ENCODE measurements around the gene PLSCR3.

The PLSCR3 gene

GRCh38 chr17:7354262-7354843, 40.0 kb downstream of the PLSCR3 start:
- no peaks in the 10 kb centered on the region for H3K27me3 ChIP-seq (ENCODE audit: control insufficient read depth in 1 of 2, insufficient read depth in 1 of 2, low read length in 2 of 2)
- H4K8ac ChIP-seq (ENCODE audit: low read length): peak overlapping the region; percentile 66
- H3K4ac ChIP-seq (ENCODE audit: low read depth in 1 of 2, low read length in 2 of 2): no peak overlapping the region
- no peak overlapping the region for H2BK120ac ChIP-seq (ENCODE audit: low read depth, low read length)
- H2BK12ac ChIP-seq (ENCODE audit: low read length in 2 of 2): peak overlapping the region in 1 of 2 experiments; percentile 31
- H3K23ac ChIP-seq (ENCODE audit: low read length in 2 of 2): no peak overlapping the region
- peaks cover 44% of the 10 kb centered on the region for H3K4me1 ChIP-seq (ENCODE audit: control insufficient read depth, insufficient read depth, low read depth, low read length)
- DNase-seq: peak; percentile 65
- H3K9me3 ChIP-seq (ENCODE audit: control insufficient read depth, low read length): no peaks in the 10 kb centered on the region
- no peak overlapping the region for H4K91ac ChIP-seq (ENCODE audit: low read length)
- H2BK15ac ChIP-seq (ENCODE audit: low read depth, poor library complexity, severe bottlenecking): no peak overlapping the region
- H2AK5ac ChIP-seq (ENCODE audit: low read length, severe bottlenecking): no peak overlapping the region
- WGBS: 81% methylated on average over 8 of the region's 9 CpGs
- no peak overlapping the region for H2AFZ ChIP-seq (ENCODE audit: low read depth, low read length)
- peak overlapping the region; percentile 44 for H3K9ac ChIP-seq (ENCODE audit: low read length)
- no peak overlapping the region for H3K4me2 ChIP-seq (ENCODE audit: low read length, poor library complexity, severe bottlenecking)
- peaks cover 27% of the 10 kb centered on the region for H3K79me1 ChIP-seq (replicated peaks; ENCODE audit: low read length, poor library complexity, severe bottlenecking)
- no peak overlapping the region for H2BK5ac ChIP-seq (ENCODE audit: low read depth, low read length, poor library complexity, severe bottlenecking)
- peak overlapping the region in 1 of 2 experiments; percentile 53 for H3K14ac ChIP-seq (ENCODE audit: low read length in 2 of 2)
- peak overlapping the region in 1 of 2 experiments; percentile 22 for H3K4me3 ChIP-seq (ENCODE audit: insufficient read depth in 1 of 2, low read depth in 1 of 2, low read length in 2 of 2)
- H3K18ac ChIP-seq (ENCODE audit: low read depth in 1 of 2, low read length in 2 of 2): no peak overlapping the region
- H3K27ac ChIP-seq (ENCODE audit: low read length, poor library complexity, severe bottlenecking): no peak overlapping the region
- no peaks in the 10 kb centered on the region for H3K36me3 ChIP-seq (ENCODE audit: control insufficient read depth in 1 of 2, insufficient read depth in 2 of 2, low read depth in 1 of 2, low read length in 2 of 2)

DNA sequence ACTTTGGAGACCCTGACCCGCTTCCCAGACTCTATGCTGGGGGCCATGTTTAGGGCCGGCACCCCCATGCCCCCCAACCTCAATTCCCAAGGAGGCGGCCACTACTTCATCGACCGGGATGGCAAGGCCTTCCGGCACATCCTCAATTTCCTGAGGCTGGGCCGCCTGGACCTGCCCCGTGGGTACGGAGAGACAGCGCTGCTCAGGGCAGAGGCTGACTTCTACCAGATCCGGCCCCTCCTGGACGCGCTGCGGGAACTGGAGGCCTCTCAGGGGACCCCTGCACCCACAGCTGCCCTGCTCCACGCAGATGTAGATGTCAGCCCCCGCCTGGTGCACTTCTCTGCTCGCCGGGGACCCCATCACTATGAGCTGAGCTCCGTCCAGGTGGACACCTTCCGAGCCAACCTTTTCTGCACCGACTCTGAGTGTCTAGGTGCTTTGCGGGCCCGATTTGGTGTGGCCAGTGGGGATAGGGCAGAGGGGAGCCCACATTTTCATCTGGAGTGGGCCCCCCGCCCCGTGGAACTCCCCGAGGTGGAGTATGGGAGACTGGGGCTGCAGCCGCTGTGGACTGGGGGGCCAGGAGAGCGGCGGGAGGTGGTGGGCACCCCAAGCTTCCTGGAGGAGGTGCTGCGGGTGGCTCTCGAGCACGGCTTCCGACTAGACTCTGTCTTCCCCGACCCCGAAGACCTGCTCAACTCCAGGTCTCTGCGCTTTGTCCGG, 41.3 kb downstream of the PLSCR3 start:
- Histone ChIP-seq H3K36me3 (ENCODE audit: control insufficient read depth in 1 of 2, insufficient read depth in 2 of 2, low read depth in 1 of 2, low read length in 2 of 2) (no peaks in the 10 kb centered on the region), H3K9me3 (ENCODE audit: control insufficient read depth, low read length) (no peaks in the 10 kb centered on the region), H2AK5ac (ENCODE audit: low read length, severe bottlenecking) (no peak overlapping the region), H2BK5ac (ENCODE audit: low read depth, low read length, poor library complexity, severe bottlenecking) (no peak overlapping the region), H4K91ac (ENCODE audit: low read length) (peak overlapping the region; percentile 96), H3K4me2 (ENCODE audit: low read length, poor library complexity, severe bottlenecking) (peak overlapping the region; percentile 80), H2BK15ac (ENCODE audit: low read depth, poor library complexity, severe bottlenecking) (peak overlapping the region; percentile 80), H3K18ac (ENCODE audit: low read depth in 1 of 2, low read length in 2 of 2) (peak overlapping the region in 1 of 2 experiments; percentile 97), H3K4ac (ENCODE audit: low read depth in 1 of 2, low read length in 2 of 2) (peak overlapping the region in 1 of 2 experiments; percentile 29), H2BK12ac (ENCODE audit: low read length in 2 of 2) (peak overlapping the region in 1 of 2 experiments; percentile 45), H3K4me1 (ENCODE audit: control insufficient read depth, insufficient read depth, low read depth, low read length) (peaks cover 47% of the 10 kb centered on the region), H2BK120ac (ENCODE audit: low read depth, low read length) (no peak overlapping the region), H3K27ac (ENCODE audit: low read length, poor library complexity, severe bottlenecking) (no peak overlapping the region), H3K9ac (ENCODE audit: low read length) (peak overlapping the region; percentile 99), H3K4me3 (ENCODE audit: insufficient read depth in 1 of 2, low read depth in 1 of 2, low read length in 2 of 2) (peak overlapping the region in 1 of 2 experiments; percentile 95), H4K8ac (ENCODE audit: low read length) (peak overlapping the region; percentile 19), H3K79me1 (replicated peaks; ENCODE audit: low read length, poor library complexity, severe bottlenecking) (peaks cover 33% of the 10 kb centered on the region), H2AFZ (ENCODE audit: low read depth, low read length) (no peak overlapping the region), H3K27me3 (ENCODE audit: control insufficient read depth in 1 of 2, insufficient read depth in 1 of 2, low read length in 2 of 2) (no peaks in the 10 kb centered on the region), H3K23ac (ENCODE audit: low read length in 2 of 2) (peak overlapping the region in 1 of 2 experiments; percentile 14), H3K14ac (ENCODE audit: low read length in 2 of 2) (no peak overlapping the region)
- no peak for DNase-seq
- WGBS: 92% methylated on average over 37 of the region's 37 CpGs

DNA sequence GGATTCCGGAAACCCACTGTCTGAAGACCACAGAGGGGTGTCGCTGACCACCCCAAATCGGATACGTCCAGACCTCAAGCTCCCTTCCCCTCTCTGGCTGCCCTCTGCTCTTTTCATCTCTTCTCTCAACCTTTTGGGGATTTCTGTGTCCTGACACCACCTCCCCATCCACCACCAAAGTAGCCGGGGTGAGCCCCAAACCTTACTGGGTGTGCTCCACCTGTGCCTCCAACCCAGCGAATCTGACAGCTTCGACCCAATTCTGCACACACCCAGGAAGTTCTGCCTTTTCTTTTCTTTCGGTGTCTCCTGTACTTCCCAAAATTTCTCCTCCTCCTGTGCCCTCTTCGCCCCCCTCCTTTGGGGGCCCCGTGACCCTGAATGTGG, 41.8 kb downstream of the PLSCR3 start:
- peak overlapping the region; percentile 1 for H3K27ac ChIP-seq (ENCODE audit: low read length, poor library complexity, severe bottlenecking)
- H2AK5ac ChIP-seq (ENCODE audit: low read length, severe bottlenecking): peak overlapping the region; percentile 54
- H3K4me2 ChIP-seq (ENCODE audit: low read length, poor library complexity, severe bottlenecking): peak overlapping the region; percentile 80
- H2BK15ac ChIP-seq (ENCODE audit: low read depth, poor library complexity, severe bottlenecking): peak overlapping the region; percentile 80
- peaks cover 47% of the 10 kb centered on the region for H3K4me1 ChIP-seq (ENCODE audit: control insufficient read depth, insufficient read depth, low read depth, low read length)
- H3K18ac ChIP-seq (ENCODE audit: low read depth in 1 of 2, low read length in 2 of 2): peak overlapping the region; percentile 92 to 97
- H2BK5ac ChIP-seq (ENCODE audit: low read depth, low read length, poor library complexity, severe bottlenecking): no peak overlapping the region
- peak overlapping the region; percentile 99 for H3K9ac ChIP-seq (ENCODE audit: low read length)
- H2BK120ac ChIP-seq (ENCODE audit: low read depth, low read length): peak overlapping the region; percentile 76
- H3K36me3 ChIP-seq (ENCODE audit: control insufficient read depth in 1 of 2, insufficient read depth in 2 of 2, low read depth in 1 of 2, low read length in 2 of 2): no peaks in the 10 kb centered on the region
- no peak overlapping the region for H3K14ac ChIP-seq (ENCODE audit: low read length in 2 of 2)
- H3K4me3 ChIP-seq (ENCODE audit: insufficient read depth in 1 of 2, low read depth in 1 of 2, low read length in 2 of 2): peak overlapping the region; percentile 64 to 95
- H3K9me3 ChIP-seq (ENCODE audit: control insufficient read depth, low read length): no peaks in the 10 kb centered on the region
- no peak overlapping the region for H2AFZ ChIP-seq (ENCODE audit: low read depth, low read length)
- H3K27me3 ChIP-seq (ENCODE audit: control insufficient read depth in 1 of 2, insufficient read depth in 1 of 2, low read length in 2 of 2): no peaks in the 10 kb centered on the region
- no peak overlapping the region for H3K23ac ChIP-seq (ENCODE audit: low read length in 2 of 2)
- 52% methylated on average over 10 of the region's 10 CpGs for WGBS
- peak overlapping the region; percentile 96 for H4K91ac ChIP-seq (ENCODE audit: low read length)
- no peak for DNase-seq
- H4K8ac ChIP-seq (ENCODE audit: low read length): peak overlapping the region; percentile 90
- peak overlapping the region; percentile 29 to 95 for H3K4ac ChIP-seq (ENCODE audit: low read depth in 1 of 2, low read length in 2 of 2)
- H3K79me1 ChIP-seq (replicated peaks; ENCODE audit: low read length, poor library complexity, severe bottlenecking): peaks cover 33% of the 10 kb centered on the region
- H2BK12ac ChIP-seq (ENCODE audit: low read length in 2 of 2): peak overlapping the region in 1 of 2 experiments; percentile 45

Data from mesenchymal stem cell (in vitro differentiated cells and primary cell).